HepG2 (cell line): ENCODE measurements around the gene FKBP1A. TPM values are rescaled to one million over a fixed set of nuclear protein-coding genes. Genes with fewer than 3 reads are reported as not detected.

Experiments
- ARID4A ChIP-seq: sonication (generic); formaldehyde crosslinking; IDR thresholded peaks from 2 replicates; pipeline ENCODE4 v1.5.0; 2020; ENCODE audit warnings: mild to moderate bottlenecking, missing genetic modification reagents, borderline replicate concordance
- FOXA3 ChIP-seq: IDR thresholded peaks from 2 replicates; pipeline ENCODE4 v1.6.1; 2016; ENCODE audit warnings: missing genetic modification reagents, missing compliant biosample characterization
- HMGXB3 ChIP-seq: sonication (generic); formaldehyde crosslinking; IDR thresholded peaks from 2 replicates; pipeline ENCODE4 v1.4.0; 2020; ENCODE audit warnings: missing genetic modification reagents, borderline replicate concordance
- IKZF4 ChIP-seq: sonication (generic); formaldehyde crosslinking; IDR thresholded peaks from 2 replicates; pipeline ENCODE4 v1.5.1; 2020; ENCODE audit warnings: borderline replicate concordance, mild to moderate bottlenecking, low read depth, missing genetic modification reagents; ENCODE audit errors: not compliant biosample characterization
- LCORL ChIP-seq, 2 experiments: fragments of 450-650 bp in 1 of 2; sonication (generic) in 1 of 2; formaldehyde crosslinking in 1 of 2; IDR thresholded peaks; 2 replicates each; pipeline versions ENCODE4 v1.5.0 to v1.6.1; 2017 to 2020; ENCODE audit warnings: antibody characterized with exemption in 1 of 2, missing genetic modification reagents in 1 of 2
- MNT ChIP-seq: fragments of 450-650 bp; IDR thresholded peaks from 2 replicates; pipeline ENCODE4 v1.6.1; 2016
- NFE2L2 ChIP-seq: fragments of 150-350 bp; IDR thresholded peaks from 2 replicates; pipeline ENCODE4 v1.6.1; 2014; ENCODE audit warnings: low read length
- POLR2G ChIP-seq: fragments of 200-400 bp; formaldehyde crosslinking; IDR thresholded peaks from 2 replicates; pipeline ENCODE4 v1.6.1; 2018; ENCODE audit warnings: mild to moderate bottlenecking, low read depth, low read length, moderate library complexity
- SRSF4 ChIP-seq: fragments of 200-400 bp; formaldehyde crosslinking; IDR thresholded peaks from one replicate; pipeline ENCODE4 v1.6.1; 2018; ENCODE audit warnings: mild to moderate bottlenecking, low read depth, low read length, moderate library complexity; ENCODE audit not compliant: poor library complexity, severe bottlenecking
- ZNF296 ChIP-seq: sonication (generic); formaldehyde crosslinking; conservative IDR thresholded peaks from 2 replicates; pipeline ENCODE4 v1.5.0; 2020; ENCODE audit warnings: mild to moderate bottlenecking, missing genetic modification reagents
- ZNF326 ChIP-seq: sonication (generic); formaldehyde crosslinking; IDR thresholded peaks from 2 replicates; pipeline ENCODE4 v1.4.0; 2020; ENCODE audit warnings: missing genetic modification reagents, borderline replicate concordance
- ZNF510 ChIP-seq: sonication (generic); formaldehyde crosslinking; IDR thresholded peaks from 2 replicates; pipeline ENCODE4 v1.4.0; 2020; ENCODE audit warnings: low read depth, mild to moderate bottlenecking, missing genetic modification reagents
- ZNF563 ChIP-seq: sonication (generic); formaldehyde crosslinking; IDR thresholded peaks from 2 replicates; pipeline ENCODE4 v1.8.0; 2022; ENCODE audit warnings: mild to moderate bottlenecking, moderate library complexity, missing genetic modification reagents
- ZNF747 ChIP-seq: sonication (generic); formaldehyde crosslinking; IDR thresholded peaks from 2 replicates; pipeline ENCODE4 v1.8.1; 2023; ENCODE audit warnings: missing genetic modification reagents, mild to moderate bottlenecking, borderline replicate concordance
- ZSCAN22 ChIP-seq: sonication (generic); formaldehyde crosslinking; IDR thresholded peaks from 2 replicates; pipeline ENCODE4 v1.4.0; 2020; ENCODE audit warnings: mild to moderate bottlenecking, missing genetic modification reagents
- ZSCAN5A ChIP-seq: sonication (generic); formaldehyde crosslinking; IDR thresholded peaks from 2 replicates; pipeline ENCODE4 v1.8.0; 2022; ENCODE audit warnings: mild to moderate bottlenecking, missing genetic modification reagents, borderline replicate concordance
- polyA plus RNA-seq, 8 experiments: library from polyadenylated mRNA; depleted of rRNA in 3 of 8; stranded (reverse) in 7 of 8; unstranded in 1 of 8; fragments of >200 nt; fragmentation: Illumina TruSeq in 4 of 8; extraction: Trizol in 4 of 8; gene quantifications; 2 replicates each; pipeline versions ENCODE4 v1.2.1 to v1.2.3, GENCODE V29; 2011 to 2016; ENCODE audit warnings: low read depth in 4 of 8, missing spikeins in 1 of 8, mixed read lengths in 1 of 8; ENCODE audit not compliant: insufficient read depth in 1 of 8
- total RNA-seq, 5 experiments: library from RNA; depleted of rRNA; stranded (reverse); fragments of >200 nt; fragmentation: Illumina TruSeq; extraction: Trizol; gene quantifications; 2 replicates each; pipeline ENCODE4 v1.2.3, GENCODE V29; 2016; ENCODE audit warnings: low read depth in 1 of 5

The FKBP1A gene
- total and polyA plus RNA-seq, 2 of the 13 experiments (the other 11 are each of a cell fraction or from before 2014, with no cell fraction given): 119 to 468 TPM

- TF ChIP-seq ARID4A (CRISPR knock-in tag) (no peak), ZNF510 (CRISPR knock-in tag) (no peak), ZNF326 (peak; percentile 38; the same call in 1 of the 2 replicates), SRSF4 (no peak), FOXA3 (CRISPR knock-in tag) (peak; percentile 63), ZSCAN22 (no peak), ZNF296 (CRISPR knock-in tag) (no peak), ZNF563 (CRISPR knock-in tag) (0 out of 2 replicates have a peak, but pooled peaks have one; percentile 35), IKZF4 (CRISPR knock-in tag) (no peak), ZSCAN5A (CRISPR knock-in tag) (no peak), LCORL (IDR thresholded peaks at IDR 0.05) (no peak), LCORL (CRISPR knock-in tag; IDR thresholded peaks at IDR 0.05) (no peak), MNT (no peak), POLR2G (0 out of 2 replicates have a peak, but pooled peaks have one; percentile 24), NFE2L2 (no peak), HMGXB3 (CRISPR knock-in tag) (no peak), ZNF747 (no peak)
Measured at GRCh38 chr20:1328680-1329330, 64.0 kb downstream of the FKBP1A start, which contains the start of gene SDCBP2 (continued).
